Sigmoid colon (tissue), 7 donors: ENCODE results near the gene L3MBTL1. TPM values are rescaled to one million over a fixed set of nuclear protein-coding genes. Genes with fewer than 3 reads are reported as not detected.

Experiments used
- DNase-seq: peaks from one replicate; pipeline ENCODE4 v3.0.0-alpha.2; 2019
- H3K27ac ChIP-seq, 4 donors: fragments of 200-600 bp; sonication (generic); one replicate each; pipeline ENCODE4 v1.5.1; 2016 to 2019; ENCODE audit warnings: mild to moderate bottlenecking in 1 of 4
- H3K27me3 ChIP-seq, 3 donors: fragments of 200-600 bp; sonication (generic); one replicate each; pipeline ENCODE4 v1.5.1; 2019; ENCODE audit warnings: mild to moderate bottlenecking in 1 of 3
- H3K36me3 ChIP-seq, 4 donors: fragments of 200-600 bp; sonication (generic); one replicate each; pipeline ENCODE4 v1.5.1; 2016 to 2019
- H3K4me1 ChIP-seq, 4 donors: fragments of 200-600 bp; sonication (generic); one replicate each; pipeline ENCODE4 v1.5.1; 2017 to 2019
- H3K4me3 ChIP-seq, 4 donors: fragments of 200-600 bp; sonication (generic); one replicate each; pipeline ENCODE4 v1.5.1; 2017 to 2019; ENCODE audit warnings: mild to moderate bottlenecking in 2 of 4, moderate library complexity in 1 of 4
- H3K9me3 ChIP-seq, 4 donors: fragments of 200-600 bp in 3 of 4; sonication (generic) in 3 of 4; one replicate each; pipeline versions ENCODE4 v1.5.1 to v1.6.1; 2013 to 2019
- CTCF ChIP-seq, 4 experiments: fragments of 450-650 bp in 3 of 4; fragments of 200-600 bp in 1 of 4; IDR thresholded peaks; one replicate each; pipeline ENCODE4 v1.5.1; 2016 to 2019; ENCODE audit warnings: antibody characterized with exemption in 4 of 4, mild to moderate bottlenecking in 3 of 4, moderate library complexity in 2 of 4
- EP300 ChIP-seq, 4 donors: sonication (generic); formaldehyde crosslinking; IDR thresholded peaks; one replicate each; pipeline ENCODE4 v1.6.1; 2017; ENCODE audit warnings: antibody characterized with exemption in 4 of 4
- POLR2A ChIP-seq, 2 donors: fragments of 450-650 bp; IDR thresholded peaks; one replicate each; pipeline ENCODE4 v1.6.1; 2016; ENCODE audit warnings: antibody characterized with exemption in 2 of 2, mild to moderate bottlenecking in 2 of 2, moderate library complexity in 2 of 2
- POLR2AphosphoS5 ChIP-seq, 4 donors: sonication (generic); formaldehyde crosslinking; IDR thresholded peaks; one replicate each; pipeline ENCODE4 v1.6.1; 2017; ENCODE audit warnings: antibody characterized with exemption in 4 of 4
- WGBS, 2 donors: extraction: QIAGEN DNeasy Blood & Tissue Kit; methylation state at CpG; one replicate each; pipeline ENCODE4 v1.1.7; 2013; 5-methylcytosine and 5-hydroxymethylcytosine counted together
- intact Hi-C: fragments of 100-400 bp; cut with DNase I; formaldehyde crosslinking; loops from one replicate; pipeline ENCODE4 v1.15.1; 2023
- polyA plus RNA-seq, 3 donors: library from polyadenylated mRNA; stranded (reverse); fragments of 200-250 nt; gene quantifications; one replicate each; pipeline ENCODE4 v1.2.3, GENCODE V29; 2013
- total RNA-seq, 4 donors: library from RNA; depleted of rRNA; stranded (reverse); fragments of >200 nt; gene quantifications; one replicate each; pipeline ENCODE4 v1.1.0, GENCODE V29; 2016
- donor health status: healthy with polysubstance abuse.
- donor health status: Bipolar disorder and iron deficiency.
- donor health status: healthy.

Gene L3MBTL1
- total RNA-seq (10 to 100 TPM in 3 of 4 donors, 1 to 10 TPM in 1; 9.0 to 26.9 (median 11.8) TPM), polyA plus RNA-seq (1 to 10 TPM in 2 of 3 donors, under 1 TPM in 1; 0.46 to 5.0 (median 1.2) TPM)

GRCh38 chr20:43507150-43508080 is at the start of gene L3MBTL1:
L3MBTL1 (plus strand) TSS chr20:43507697; CDS start chr20:43513504, 5,807 bp downstream.
- Histone ChIP-seq H3K27me3 (peaks cover 5 to 30% (median 20%) of the 10 kb centered on the region in 3 donors), H3K4me1 (peaks cover 0 to 15% (median 14%) of the 10 kb centered on the region in 4 donors), H3K27ac (no peak within 1 kb of the TSS), H3K36me3 (no peaks in the 10 kb centered on the region), H3K4me3 (peak within 1 kb of the TSS; percentile 44 to 61 (median 58)), H3K9me3 (no peaks in the 10 kb centered on the region)
- TF ChIP-seq POLR2AphosphoS5 (IDR thresholded peaks at IDR 0.05) = no peak
- TF ChIP-seq POLR2A (IDR thresholded peaks at IDR 0.05) = no peak
- TF ChIP-seq EP300 (IDR thresholded peaks at IDR 0.05) = no peak
- no peak for TF ChIP-seq CTCF (IDR thresholded peaks at IDR 0.05)
- WGBS, 2 donors = 6 to 7% methylated on average over 95 of the region's 95 CpGs
- intact Hi-C loops = no loop called here
- DNase-seq = no peak

GRCh38 chr20:43458422-43458924 is 49.0 kb upstream of the L3MBTL1 start:
- TF ChIP-seq CTCF (IDR thresholded peaks at IDR 0.05) (no peak), EP300 (IDR thresholded peaks at IDR 0.05) (no peak), POLR2AphosphoS5 (IDR thresholded peaks at IDR 0.05) (no peak), POLR2A (IDR thresholded peaks at IDR 0.05) (no peak)
- peaks cover 6 to 45% (median 27%) of the 10 kb centered on the region in 4 donors for H3K36me3 ChIP-seq
- 0 to 1% methylated on average over 41 of the region's 41 CpGs for WGBS, 2 donors
- intact Hi-C loops = loop anchor here (1.0 to 10.0 kb wide), 3 partner anchors 55 to 756 kb away; partner anchors contain the start of genes IFT52 and OSER1
- peak overlapping the region; percentile 99 to 100 (median 100) for H3K27ac ChIP-seq
- H3K4me1 ChIP-seq = peaks cover 0 to 42% (median 20%) of the 10 kb centered on the region in 4 donors
- H3K9me3 ChIP-seq = no peaks in the 10 kb centered on the region
- peak overlapping the region; percentile 86 to 98 (median 92) for H3K4me3 ChIP-seq
- no peaks in the 10 kb centered on the region for H3K27me3 ChIP-seq
- no peak for DNase-seq

GRCh38 chr20:43459022-43459942 is 48.2 kb upstream of the L3MBTL1 start:
- no peak for DNase-seq
- intact Hi-C loops = loop anchor here (2.0 to 10.0 kb wide), 2 partner anchors 132 to 756 kb away; partner anchors contain the start of genes IFT52 and OSER1
- WGBS, 2 donors = 45 to 64% methylated on average over 12 of the region's 12 CpGs
- Histone ChIP-seq H3K27me3 (no peaks in the 10 kb centered on the region), H3K36me3 (peaks cover 8 to 53% (median 31%) of the 10 kb centered on the region in 4 donors), H3K27ac (peak overlapping the region; percentile 99 to 100 (median 100)), H3K4me1 (peaks cover 0 to 42% (median 20%) of the 10 kb centered on the region in 4 donors), H3K4me3 (peak overlapping the region; percentile 86 to 98 (median 92)), H3K9me3 (no peaks in the 10 kb centered on the region)
- TF ChIP-seq POLR2AphosphoS5 (IDR thresholded peaks at IDR 0.05) (no peak), CTCF (IDR thresholded peaks at IDR 0.05) (no peak), EP300 (IDR thresholded peaks at IDR 0.05) (no peak), POLR2A (IDR thresholded peaks at IDR 0.05) (no peak)

GRCh38 chr20:43460172-43460829 is 47.2 kb upstream of the L3MBTL1 start:
- peaks cover 13 to 63% (median 38%) of the 10 kb centered on the region in 4 donors for H3K36me3 ChIP-seq
- no peak for DNase-seq
- no peak for TF ChIP-seq CTCF (IDR thresholded peaks at IDR 0.05)
- TF ChIP-seq POLR2A (IDR thresholded peaks at IDR 0.05) = no peak
- no peak for TF ChIP-seq POLR2AphosphoS5 (IDR thresholded peaks at IDR 0.05)
- no peak for TF ChIP-seq EP300 (IDR thresholded peaks at IDR 0.05)

More at GRCh38 chr20:43460172-43460829, 47.2 kb upstream of the L3MBTL1 start:
- Histone ChIP-seq H3K27ac (no peak overlapping the region), H3K4me3 (no peak overlapping the region), H3K27me3 (no peaks in the 10 kb centered on the region), H3K9me3 (no peaks in the 10 kb centered on the region), H3K4me1 (peaks cover 0 to 42% (median 20%) of the 10 kb centered on the region in 4 donors)
- intact Hi-C loops = no loop called here
- WGBS, 2 donors = 86 to 92% methylated on average over 23 of the region's 23 CpGs
